ENCODE results near the gene KIF3C.

DNA sequence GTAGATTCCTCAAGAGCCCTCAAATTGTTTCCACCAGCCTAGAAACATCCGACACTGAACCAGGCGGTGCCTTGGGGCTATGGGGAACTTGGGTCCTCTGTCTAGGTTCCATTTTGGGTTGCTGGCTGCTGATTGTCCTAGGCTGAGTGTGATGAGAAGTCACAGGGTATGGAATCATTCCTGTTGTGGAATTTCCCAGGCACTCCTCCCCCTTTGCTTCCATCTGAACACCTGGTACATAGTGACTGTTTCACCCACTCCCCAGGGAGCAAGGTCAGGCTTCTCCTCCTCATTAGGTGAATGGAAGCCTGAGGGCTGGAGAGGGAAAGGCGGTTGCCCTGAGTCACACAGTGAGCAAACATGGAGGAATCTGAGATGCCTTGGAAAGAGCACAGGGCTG lies 4.5 kb downstream of the KIF3C start:
- TF ChIP-seq, protein P1, sequence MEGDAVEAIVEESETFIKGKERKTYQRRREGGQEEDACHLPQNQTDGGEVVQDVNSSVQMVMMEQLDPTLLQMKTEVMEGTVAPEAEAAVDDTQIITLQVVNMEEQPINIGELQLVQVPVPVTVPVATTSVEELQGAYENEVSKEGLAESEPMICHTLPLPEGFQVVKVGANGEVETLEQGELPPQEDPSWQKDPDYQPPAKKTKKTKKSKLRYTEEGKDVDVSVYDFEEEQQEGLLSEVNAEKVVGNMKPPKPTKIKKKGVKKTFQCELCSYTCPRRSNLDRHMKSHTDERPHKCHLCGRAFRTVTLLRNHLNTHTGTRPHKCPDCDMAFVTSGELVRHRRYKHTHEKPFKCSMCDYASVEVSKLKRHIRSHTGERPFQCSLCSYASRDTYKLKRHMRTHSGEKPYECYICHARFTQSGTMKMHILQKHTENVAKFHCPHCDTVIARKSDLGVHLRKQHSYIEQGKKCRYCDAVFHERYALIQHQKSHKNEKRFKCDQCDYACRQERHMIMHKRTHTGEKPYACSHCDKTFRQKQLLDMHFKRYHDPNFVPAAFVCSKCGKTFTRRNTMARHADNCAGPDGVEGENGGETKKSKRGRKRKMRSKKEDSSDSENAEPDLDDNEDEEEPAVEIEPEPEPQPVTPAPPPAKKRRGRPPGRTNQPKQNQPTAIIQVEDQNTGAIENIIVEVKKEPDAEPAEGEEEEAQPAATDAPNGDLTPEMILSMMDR (conservative IDR thresholded peaks at IDR 0.05 in 1 of 2, IDR thresholded peaks at IDR 0.05 in 1 of 2; ENCODE audit: low read depth in 1 of 2, low read length in 2 of 2), result no peak
- TF ChIP-seq EZH2 (IDR thresholded peaks at IDR 0.05; ENCODE audit: low read length, missing control alignments), result no peak

Data from fibroblast of lung (primary cell).